ENCODE data around the gene MEX3B.

Gene MEX3B

DNA sequence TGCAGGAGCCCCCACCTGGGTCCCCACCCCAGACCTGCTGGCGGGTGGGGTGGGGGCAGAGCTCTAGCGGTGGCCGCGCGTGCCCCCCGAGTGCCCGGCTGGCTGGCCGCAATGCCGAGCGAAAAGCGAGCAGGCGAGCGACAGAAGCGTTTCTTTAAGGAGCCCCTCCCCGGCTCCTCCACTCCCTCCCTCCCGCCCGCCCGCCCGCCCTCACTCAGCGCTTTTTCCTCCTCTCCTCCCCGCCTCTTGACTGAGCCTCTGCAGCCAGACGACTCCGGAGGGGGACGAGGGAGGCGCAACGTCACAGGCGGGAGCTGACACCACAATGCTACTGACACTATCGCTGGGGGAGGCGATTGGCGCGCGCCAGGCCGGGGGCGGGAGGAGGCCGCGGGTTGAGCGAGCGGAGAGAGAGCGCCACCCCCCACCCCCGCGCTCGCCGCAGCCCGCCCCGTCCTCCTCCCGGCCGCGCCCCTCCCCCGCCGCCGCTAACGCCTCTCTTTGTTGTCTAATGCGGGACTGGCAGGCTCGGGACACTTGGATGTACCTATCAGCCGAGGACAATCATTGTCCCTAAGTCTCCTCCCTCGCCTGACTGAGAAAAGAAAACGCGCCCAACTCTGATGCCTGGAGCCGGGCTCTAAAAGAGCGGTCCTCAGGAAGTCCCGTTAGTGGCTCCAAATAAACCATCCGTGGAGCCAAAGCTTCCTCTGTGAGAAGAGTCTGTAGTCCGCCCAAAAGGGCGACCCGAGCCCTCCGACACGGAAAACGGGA lies at the start of gene MEX3B:
Gene MEX3B, minus strand, starts transcription at position 127 of the 774 bp plus-strand sequence. CDS start 313 bp downstream, outside the sequence.
- DNase-seq (ENCODE audit: low read depth, low spot score) = peak; percentile 99

DNA sequence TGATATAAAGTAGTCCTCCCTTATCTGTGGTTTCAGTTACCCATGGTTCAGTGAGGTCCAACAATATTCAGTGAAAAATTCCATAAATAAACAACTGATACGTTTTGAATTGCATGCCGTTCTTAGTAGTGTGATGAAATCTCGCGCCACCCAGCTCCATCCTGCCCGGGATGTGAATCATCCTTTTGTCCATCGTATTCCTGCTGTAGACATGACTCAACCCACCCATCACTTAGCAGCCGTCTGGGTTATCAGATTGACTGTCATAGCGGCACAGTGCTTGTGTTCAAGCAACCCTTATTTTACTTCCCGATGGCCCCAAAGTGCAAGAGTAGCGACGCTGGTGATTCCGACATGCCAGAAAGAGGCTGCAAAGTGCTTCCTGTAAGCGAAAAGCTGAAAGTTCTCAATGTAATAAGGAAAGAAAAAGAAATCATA lies 48.0 kb upstream of the MEX3B start:
- DNase-seq (ENCODE audit: low read depth, low spot score) = peak; percentile 75

DNA sequence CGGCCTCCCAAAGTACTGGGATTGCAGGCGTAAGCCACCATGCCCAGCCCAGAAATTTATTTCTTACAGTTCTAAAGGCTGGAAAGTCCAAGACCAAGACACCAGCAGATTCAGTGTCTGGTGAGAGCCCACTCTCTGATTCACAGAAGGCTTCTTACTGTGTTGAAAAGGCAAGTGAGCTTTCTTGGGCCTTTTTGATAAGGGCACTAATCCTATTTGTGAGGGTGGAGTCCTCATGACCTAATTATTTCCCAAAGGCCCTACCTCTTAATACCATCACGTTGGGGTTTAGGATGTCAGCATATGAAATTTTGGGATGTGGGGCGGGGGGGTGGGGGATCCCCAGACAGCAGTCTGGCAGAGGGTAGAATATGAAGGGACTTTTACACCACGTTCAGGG lies 47.5 kb upstream of the MEX3B start:
- DNase-seq (ENCODE audit: low read depth, low spot score) = no peak

DNA sequence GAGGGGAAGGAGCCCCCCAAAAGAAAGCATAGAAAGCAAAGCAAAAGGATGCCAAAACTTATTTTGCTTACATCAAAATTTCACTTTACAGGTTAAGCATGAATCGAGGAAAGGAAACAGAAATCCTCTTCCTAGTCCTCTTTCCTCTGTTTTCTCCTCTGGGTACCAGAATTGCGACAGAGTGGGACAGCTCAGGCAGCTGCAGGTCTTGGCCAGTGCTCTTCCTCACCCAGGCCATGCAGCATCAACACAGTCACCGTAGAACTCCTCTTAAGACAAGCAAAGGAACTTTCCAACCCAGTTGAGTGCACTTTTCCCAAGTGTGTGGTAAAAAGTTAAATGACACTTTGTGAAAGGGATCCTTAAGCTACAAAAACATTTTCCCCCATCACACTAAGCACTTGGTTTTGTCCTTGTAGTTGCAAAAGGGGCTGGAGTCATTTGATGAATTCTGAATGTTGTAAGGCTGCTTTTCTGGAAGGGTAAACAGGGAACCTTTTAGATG lies 45.9 kb upstream of the MEX3B start:
- DNase-seq (ENCODE audit: low read depth, low spot score) = no peak

DNA sequence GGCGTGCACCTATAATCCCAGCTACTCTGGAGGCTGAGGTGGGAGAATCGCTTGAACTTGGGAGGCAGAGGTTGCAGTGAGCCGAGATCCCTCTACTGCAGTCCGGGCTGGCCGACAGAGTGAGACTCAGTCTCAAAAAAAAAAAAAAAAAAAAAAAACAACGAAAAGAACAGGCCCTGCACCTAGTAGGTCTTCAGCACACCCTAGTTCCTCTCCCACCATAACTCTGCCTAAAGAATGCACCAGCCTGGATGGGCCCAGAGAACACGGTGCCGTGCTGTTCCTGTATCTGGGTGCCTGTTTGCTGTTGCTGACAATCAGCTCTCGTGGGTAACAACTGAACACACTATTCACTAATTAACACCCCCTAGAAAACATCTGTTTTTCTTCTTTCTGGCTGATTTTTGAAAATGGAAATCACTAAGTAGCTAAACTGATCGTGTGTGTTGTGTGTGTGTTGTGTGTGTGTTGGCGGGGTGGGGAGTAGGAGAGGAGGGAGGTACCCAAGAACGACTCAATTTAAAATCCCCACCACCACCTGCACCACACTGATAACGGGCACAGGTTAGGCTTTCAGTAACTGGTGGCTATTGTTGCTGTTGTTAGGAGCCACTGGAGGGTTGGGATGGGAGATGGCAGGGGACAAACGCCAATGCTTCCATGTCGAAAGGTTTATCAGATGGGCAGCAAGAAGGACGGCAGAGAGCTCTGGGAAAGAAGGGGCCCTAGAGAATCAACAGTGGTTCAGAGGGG lies 40.6 kb upstream of the MEX3B start:
- no peak for DNase-seq (ENCODE audit: low read depth, low spot score)

DNA sequence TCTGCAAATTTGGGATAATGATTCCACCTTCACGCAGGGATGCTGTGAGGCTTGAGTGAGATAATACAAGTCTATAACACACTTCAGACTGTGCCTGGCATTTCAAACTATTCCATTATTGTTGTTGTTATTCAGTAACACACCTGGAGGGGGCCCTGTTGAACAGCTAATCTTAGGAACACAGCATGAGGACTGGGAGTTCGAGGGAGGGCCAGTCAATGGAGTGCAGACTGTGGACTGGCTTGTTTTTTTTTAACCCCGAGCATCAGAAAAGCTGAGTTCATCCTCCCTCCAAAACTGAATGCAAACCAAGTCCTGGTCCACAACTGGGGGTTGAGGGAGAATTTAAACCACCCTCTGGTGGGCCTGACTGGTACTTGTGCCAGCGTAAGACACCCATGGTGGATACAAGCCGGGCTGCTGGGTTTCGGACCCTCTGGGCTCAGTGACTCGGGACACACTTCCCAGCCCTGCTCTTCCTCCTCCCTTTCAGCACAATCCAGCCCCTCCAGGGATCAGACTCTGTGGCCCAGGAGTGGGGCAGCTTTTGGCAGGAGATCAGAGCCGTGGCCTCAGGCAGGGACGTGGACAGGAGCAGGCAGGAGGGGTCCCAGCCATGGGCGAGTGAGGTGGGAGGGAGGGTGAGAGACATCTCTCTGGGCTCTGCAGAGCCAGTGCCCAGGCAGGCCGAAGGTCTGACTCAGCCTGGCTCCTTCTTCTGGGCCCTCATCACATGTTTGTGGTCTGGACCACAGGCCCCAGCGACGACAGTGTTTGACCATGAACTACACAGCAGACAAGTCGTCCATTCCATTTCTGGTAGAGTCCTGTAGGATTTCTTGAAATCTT lies 36.3 kb upstream of the MEX3B start:
- DNase-seq (ENCODE audit: low read depth, low spot score) = peak; percentile 99

DNA sequence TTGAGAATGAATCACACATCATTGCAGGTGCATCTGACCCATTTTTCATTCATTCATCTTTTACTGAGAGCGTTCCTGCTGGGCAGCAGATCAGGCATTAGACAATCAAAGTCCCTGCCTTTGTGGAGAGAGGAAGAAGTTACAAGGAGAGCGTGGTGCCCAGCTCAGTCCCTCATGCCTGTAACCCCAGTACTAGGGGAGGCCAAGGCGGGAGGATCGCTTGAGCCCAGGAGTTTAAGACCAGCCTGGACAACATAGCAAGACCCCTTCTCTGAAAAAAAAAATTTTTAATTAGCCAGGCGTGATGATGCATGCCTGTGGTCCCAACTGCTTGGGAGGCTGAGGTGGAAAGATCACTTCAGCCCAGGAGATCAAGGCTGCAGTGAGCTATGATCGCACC lies 35.0 kb upstream of the MEX3B start:
- no peak for DNase-seq (ENCODE audit: low read depth, low spot score)

DNA sequence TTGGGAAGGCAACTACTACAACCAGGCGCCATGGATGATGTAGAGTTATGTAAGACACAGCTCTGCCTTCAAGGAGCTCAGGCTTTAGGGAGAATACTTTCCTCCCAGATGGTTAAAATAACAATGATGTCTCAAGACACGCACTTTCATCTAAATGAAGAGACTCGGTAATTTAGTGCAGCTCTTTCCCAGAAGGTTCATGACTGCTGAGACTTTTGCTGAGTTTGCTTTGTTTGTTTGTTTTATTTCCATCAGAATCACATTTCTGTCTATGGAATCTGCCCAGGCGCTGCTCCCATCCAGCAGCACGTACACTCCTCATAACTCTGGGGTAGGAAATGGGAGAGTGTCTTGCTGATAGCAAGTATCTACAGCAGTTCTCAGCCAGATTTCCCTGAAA lies 33.9 kb upstream of the MEX3B start:
- DNase-seq (ENCODE audit: low read depth, low spot score) = no peak

DNA sequence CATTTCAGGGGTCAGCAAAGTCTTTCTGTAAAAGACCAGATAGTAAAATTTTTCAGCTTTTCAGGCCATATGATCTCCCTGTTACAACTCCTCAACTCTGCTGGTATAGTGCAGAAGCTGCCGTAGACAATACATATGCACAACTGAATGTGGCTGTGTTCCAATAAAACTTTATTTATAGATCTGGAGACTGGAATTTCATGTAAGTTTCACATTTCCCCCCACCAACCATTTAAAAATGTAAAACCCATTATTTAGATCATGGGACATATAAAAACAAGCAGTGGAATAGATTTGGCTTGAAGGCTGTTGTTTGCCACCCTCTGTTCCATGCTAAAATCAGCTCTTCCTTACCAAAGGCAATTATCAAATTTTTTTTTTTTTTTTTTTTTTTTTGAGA lies 28.8 kb upstream of the MEX3B start:
- no peak for DNase-seq (ENCODE audit: low read depth, low spot score)

DNA sequence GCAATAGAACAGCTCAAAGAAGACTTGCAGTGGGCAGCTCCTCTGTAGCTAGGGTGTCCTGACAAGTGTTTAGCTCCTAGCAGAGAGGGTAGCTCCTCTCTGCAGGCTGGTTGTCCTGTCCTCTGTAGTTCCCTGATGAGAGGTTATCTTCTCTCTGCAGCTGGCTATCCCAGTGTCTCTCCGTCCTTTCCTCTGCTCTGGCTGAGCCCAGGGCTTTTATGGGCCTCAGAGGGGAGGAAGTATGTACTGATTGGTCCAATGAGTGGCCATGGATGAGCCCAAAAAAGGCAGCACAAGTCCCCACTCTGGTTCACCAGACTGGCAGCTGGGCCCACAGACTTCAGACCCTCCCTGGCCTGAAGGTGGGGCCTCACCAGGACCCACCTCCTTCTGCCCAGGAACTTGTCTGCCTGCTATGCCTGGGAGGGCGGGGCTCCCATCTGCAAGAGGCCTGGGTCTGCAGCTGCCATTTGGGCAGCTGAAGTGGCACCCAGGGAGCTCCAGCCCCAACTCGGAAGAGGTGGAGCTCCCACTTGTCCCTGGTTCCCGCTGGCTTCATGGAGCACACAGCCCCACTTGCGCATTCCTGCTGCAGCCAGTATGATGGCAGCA lies 27.2 kb upstream of the MEX3B start:
- no peak for DNase-seq (ENCODE audit: low read depth, low spot score)

DNA sequence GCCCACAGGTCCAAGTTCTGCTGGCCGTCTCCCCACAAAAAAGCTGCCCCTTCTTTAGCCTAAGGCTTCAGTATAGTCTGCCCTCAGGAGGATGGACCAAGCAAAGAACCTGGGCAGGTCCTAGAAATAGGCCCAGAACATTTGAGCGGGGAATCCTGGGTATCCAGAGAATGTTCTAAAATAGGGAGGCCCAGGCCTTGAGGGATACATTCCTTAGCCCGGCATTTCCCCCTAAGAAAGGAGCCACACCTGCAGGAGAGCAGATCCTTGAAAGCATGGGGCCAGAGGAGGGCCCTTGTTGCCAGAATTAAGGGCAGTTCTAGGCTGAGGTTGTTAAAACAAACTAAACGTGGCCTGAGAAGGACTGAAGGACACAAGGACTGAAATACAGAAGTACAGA lies 20.6 kb upstream of the MEX3B start:
- DNase-seq (ENCODE audit: low read depth, low spot score) = no peak

DNA sequence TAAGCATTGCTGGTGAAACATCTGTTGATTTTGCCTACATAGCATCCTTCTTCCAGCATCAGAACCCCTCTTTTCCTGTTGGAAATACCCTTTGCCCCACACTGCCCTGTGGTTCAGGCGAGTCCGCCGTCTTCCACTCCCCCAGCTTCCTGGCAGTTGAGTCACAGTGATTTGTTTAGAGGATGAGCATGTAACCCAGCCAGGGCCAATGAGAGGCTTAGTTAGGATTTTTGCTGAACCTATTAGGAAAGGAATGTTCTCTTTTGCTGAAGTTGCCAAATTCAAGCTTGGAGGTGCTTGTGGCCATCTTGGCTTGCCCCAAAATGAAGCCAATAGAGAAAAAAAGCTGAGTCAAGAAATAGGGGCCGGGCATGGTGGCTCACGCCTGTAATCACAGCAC lies 19.0 kb upstream of the MEX3B start:
- no peak for DNase-seq (ENCODE audit: low read depth, low spot score)

DNA sequence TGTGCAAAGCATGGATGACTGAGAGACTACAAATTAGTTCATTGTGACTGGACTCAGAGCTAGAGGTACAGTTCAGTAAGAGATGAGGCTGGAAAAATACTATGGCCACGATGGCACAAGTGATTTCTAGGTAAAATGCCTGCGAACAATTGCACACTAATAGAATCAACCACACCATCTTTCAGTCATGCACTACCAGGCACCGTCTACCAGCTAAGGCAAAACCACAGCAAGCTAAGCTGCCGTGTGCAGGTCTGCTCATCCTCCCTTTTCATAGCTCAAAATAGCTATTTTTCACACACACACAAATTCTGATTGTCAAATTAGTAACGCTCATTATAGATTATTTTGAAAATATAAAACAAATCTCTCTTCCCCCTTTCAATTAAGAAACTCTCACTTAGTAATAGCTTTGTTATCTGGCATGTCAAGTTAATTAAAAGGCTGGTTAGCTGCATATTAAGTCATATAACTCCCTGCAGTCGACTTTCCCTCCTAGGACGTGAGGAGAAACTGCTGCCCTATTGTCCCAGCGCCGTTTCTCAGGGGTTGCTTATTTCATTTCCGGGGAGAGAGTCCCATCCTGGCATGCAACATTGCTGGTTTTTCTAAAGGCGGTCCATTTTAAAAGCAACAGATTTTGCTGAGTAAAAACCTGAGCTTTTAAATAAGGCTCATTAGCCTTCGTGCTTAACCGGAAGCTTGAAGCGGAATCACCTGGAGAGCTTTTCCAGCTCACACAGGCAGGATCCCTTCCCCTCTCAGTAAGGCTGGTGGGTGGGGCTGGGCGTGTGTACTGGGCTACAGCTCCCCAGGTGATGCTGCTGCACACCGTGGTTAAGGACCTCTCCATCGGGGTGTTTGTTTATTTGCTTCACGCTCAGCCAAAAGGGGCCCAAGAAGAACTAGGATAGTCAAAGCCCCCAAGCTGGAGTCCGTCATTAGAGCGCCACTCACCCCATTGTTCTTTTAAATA lies 16.9 kb upstream of the MEX3B start:
- DNase-seq (ENCODE audit: low read depth, low spot score) = no peak

DNA sequence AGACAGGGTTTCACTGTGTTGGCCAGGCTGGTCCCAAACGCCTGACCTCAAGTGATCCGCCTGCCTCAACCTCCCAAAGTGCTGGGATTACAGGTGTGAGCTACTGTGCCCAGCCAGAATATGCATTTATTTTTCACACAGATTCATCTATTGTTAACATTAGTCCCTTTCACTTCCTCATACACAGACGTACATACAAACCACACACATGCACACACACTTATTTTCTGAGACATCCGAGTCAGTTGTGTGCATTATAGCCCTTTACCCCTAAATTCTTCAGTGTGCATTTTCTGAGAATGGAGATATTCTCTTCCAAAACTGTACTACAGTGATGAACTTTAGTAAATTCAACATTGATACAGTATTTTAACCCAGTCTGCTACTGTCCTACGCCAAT lies 15.0 kb upstream of the MEX3B start:
- no peak for DNase-seq (ENCODE audit: low read depth, low spot score)

DNA sequence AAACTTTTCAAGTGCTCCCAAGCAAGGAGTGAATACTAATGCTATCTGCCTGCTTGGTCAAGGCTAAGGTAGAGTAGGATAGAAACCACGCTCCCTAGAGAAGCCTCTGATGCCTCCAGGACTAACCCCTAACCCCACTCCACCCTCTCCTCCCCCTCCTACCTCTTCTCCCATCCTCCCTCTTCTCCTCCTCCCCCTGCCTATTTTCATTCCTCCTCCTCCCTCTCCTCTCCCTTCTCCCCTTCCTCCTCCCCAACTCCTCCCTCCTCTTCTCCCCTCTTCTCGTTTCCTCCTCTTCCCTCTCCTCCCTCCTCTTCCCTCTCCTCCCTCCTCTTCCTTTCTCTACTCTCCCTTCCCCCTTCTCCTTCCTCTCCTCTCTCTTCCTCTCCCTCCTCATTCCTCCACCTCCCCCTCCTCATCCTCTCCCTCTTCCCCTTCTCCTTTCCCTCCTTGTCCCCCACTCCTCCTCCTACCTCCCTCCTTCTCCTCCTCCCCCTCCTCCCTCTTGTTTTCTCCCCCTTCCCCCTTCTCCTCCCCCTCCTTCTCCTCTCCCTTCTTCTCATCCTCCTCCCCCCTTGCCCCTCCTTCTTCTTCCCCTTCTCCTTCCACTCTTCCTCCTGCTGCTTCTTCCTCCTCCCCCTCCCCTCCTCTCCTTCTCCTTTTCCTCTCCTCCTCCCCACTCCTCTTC lies 12.8 kb upstream of the MEX3B start:
- no peak for DNase-seq (ENCODE audit: low read depth, low spot score)

DNA sequence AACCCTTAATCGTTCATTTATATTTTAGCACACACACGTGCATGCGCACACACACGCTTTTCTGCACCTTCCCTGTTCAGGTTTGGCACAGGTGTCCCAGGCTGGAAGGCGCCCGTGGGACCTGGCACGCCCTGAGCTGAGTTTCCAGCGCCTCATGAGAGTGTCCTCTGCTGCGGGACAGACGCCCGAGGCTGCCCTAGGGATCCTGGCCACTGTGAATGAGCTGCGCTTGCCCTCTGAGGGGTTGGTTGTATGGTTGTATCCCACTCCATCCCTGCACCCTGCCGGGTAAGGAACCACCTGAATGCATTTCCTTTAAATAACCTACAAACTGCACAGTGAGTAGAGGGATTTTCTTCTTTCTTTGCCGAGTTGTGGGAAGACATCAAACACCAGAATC lies 12.2 kb upstream of the MEX3B start:
- DNase-seq (ENCODE audit: low read depth, low spot score) = no peak

DNA sequence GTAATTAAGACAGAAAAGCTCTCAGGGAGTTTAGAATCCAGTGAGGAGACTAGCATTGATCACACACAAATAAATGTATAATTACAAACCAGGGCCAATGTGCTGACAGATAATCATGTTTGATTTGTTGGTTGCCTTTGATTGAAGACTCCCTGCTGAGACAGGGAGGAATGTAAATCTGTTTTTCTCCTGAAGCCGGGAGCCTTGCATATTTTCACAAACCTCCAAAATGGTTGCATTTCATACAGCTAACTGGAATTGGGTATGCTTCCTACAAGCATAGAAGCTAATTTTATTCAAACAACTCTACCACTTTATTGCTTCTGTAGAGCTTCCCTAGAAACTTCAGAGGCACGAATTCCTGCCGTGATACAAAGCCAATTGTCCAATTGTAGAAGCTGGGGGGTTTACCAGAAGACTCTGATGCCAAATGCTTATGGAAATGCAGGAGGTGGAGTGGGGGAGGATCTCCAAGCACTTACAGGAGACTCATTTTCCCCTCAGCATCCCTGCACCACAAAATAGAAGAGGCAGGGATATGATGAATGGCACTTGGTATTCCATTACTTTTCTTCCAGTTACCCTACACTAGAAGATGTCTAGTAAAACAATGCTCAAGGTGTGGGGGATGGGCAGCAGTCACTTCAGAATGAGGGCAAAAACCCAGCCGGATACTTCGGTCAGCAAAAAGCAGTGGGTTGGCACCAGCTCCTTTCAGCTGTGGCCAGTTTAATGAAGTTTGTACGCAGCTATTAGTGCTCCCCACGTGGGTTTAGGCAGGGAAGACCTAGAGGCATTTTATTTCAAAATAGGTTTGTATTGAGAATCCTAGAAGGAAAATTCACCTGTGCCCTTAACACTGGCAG lies 11.4 kb upstream of the MEX3B start:
- peak; percentile 10 for DNase-seq (ENCODE audit: low read depth, low spot score)

DNA sequence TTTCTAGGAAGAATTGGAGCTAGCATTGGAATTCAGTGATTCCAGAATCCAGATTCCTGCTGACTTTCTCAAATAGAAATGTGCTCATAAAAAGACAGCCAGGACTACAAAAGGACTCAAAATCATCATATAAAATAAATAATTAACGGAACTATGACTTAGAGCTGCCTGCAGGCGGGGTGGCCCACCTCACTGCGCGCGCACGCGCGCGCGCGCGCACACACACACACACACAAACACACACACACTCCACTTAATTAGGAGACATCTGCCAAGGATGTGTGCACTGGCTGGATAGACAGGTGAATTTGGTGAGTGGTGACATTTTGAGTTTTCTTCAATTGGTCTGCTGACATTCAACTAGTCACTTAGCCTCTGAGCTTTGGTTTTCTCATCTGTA lies 6.9 kb upstream of the MEX3B start:
- no peak for DNase-seq (ENCODE audit: low read depth, low spot score)

DNA sequence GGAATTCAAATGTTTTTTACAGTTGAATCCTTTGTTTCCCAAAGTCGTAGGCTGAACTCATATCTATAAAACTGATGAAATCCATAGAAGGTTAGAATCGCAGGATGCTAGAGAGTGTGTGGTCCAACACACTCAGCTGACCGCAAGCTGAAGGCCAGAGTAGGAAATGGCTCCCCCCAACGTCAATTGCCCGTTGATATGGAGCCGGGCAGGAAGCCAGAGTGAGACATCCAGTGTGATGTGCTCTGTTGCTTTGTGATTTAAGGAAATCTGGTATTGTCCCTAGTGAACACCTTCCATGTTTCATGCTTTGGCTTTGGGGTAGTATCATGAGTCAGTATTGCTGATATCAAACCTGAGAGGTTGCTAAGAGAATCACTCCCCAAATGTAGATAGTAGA lies 5.8 kb upstream of the MEX3B start:
- DNase-seq (ENCODE audit: low read depth, low spot score) = no peak
